ENCODE measurements around the gene MTG1. TPM values are rescaled to one million over a fixed set of nuclear protein-coding genes. Genes with fewer than 3 reads are reported as not detected.

The MTG1 gene
- total and polyA plus RNA-seq, 10 of the 15 experiments (the other 5 are each of a cell fraction or from before 2014, with no cell fraction given): 6.2 to 104 (median 62.5) TPM

DNA sequence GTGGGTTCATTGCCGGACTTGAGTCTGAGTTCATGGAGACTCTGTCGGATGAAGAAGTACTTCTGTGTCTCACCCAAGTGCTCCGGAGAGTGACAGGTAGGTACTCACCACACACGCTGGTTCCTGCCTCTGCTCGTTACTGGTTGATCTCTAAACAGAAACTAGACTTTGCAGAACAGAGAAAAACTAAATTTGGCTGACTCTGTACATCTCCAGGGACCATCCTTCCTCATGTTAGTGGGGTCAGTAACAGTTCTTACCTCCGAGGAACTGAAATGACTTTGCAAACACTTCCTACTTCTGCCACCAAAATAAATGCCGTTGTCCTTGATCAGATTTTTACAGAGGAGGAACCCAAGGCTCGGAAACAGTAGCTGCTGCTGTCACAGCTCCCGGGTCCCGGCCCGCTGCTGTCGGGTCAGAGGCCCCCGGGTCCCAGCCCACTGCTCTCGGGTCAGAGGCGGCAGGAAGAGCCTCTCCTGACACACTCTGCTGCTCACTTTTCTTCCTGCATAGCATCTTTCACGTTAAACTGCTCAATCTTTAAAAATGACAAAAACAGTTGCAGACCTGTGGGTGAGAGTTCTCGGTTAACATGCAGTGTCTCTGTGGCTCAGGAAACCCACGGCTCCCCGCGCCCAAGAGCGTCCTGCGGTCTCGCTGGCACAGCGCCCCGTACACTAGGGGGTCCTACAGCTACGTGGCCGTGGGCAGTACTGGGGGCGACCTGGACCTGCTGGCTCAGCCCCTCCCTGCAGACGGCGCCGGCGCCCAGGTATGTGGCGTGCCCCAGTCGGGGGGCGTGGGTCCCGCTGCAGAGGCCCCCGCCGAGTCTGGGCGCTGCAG is 4.8 kb upstream of the MTG1 start:
- Histone ChIP-seq H3K4me2 (ENCODE audit: control insufficient read depth, insufficient read depth) (peak overlapping the region; percentile 96), H3K79me2 (ENCODE audit: control insufficient read depth, insufficient read depth, low read length) (peaks cover 5% of the 10 kb centered on the region), H2AFZ (ENCODE audit: control insufficient read depth, low read depth, low read length) (peak overlapping the region; percentile 42), H3K27me3 (replicated peaks in 1 of 2; ENCODE audit: control insufficient read depth in 2 of 2, insufficient read depth in 2 of 2, low read length in 1 of 2) (no peaks in the 10 kb centered on the region), H4K20me1 (ENCODE audit: control insufficient read depth, insufficient read depth) (no peaks in the 10 kb centered on the region), H3K4me3 (peak overlapping the region; percentile 78), H3K36me3 (ENCODE audit: control insufficient read depth in 2 of 2, insufficient read depth in 2 of 2, low read length in 1 of 2) (no peaks in the 10 kb centered on the region), H3K27ac (ENCODE audit: control insufficient read depth, insufficient read depth) (peak overlapping the region; percentile 92), H3K9me3 (replicated peaks; ENCODE audit: control insufficient read depth, insufficient read depth, low read length) (no peaks in the 10 kb centered on the region), H3K9ac (ENCODE audit: control insufficient read depth, insufficient read depth, low read length) (peak overlapping the region; percentile 70), H3K4me1 (ENCODE audit: control insufficient read depth, insufficient read depth, low read length) (peaks cover 35% of the 10 kb centered on the region)
- WGBS (ENCODE audit: insufficient coverage, insufficient replicate concordance, low lambda C conversion rate, missing lambda C conversion rate): 1% methylated on average over 34 of the region's 39 CpGs
- intact Hi-C loops (cut with micrococcal nuclease; ENCODE audit: unreplicated experiment) (loop anchor here (1.0 to 2.0 kb wide), 3 partner anchors 11 to 18 kb away; partner anchors contain the start of gene ECHS1), in situ Hi-C loops (cut with MboI) (no loop called here)
- peak; percentile 99 for DNase-seq (ENCODE audit: low read depth, low spot score)
- ChIA-PET SMC1A (ENCODE audit: uncharacterized antibody, unreplicated experiment) (interaction anchor here (1.4 to 4.5 kb wide), 5 partner anchors 12 to 27 kb away, joined by 4 to 21 read pairs (median 11); no protein-coding TSS in a partner anchor), RAD21 (ENCODE audit: unreplicated experiment) (interaction anchor here (0.7 to 3.0 kb wide), 6 partner anchors 10 to 114 kb away, joined by 3 to 16 read pairs (median 9); partner anchors contain the start of genes ECHS1 and PAOX), CTCF (interaction anchor here (0.5 to 2.0 kb wide), 3 partner anchors 11 to 81 kb away, joined by 3 to 5 read pairs (median 4); no protein-coding TSS in a partner anchor), POLR2A (interaction anchor here (1.0 to 4.5 kb wide), 8 partner anchors 11 to 818 kb away, joined by 3 to 31 read pairs (median 4); partner anchors contain the start of genes ECHS1 and PAOX)
- FAIRE-seq: peak; percentile 100
- peak; percentile 85 for ATAC-seq
- TSS peak; percentile 48 for BruUV-seq (replicated peaks)
- TF ChIP-seq RFX5 (IDR thresholded peaks at IDR 0.05; ENCODE audit: low read depth, low read length) (no peak), MEF2B (IDR thresholded peaks at IDR 0.05; ENCODE audit: partially characterized antibody, poor library complexity, severe bottlenecking) (peak; percentile 99), NRF1 (conservative IDR thresholded peaks at IDR 0.05; ENCODE audit: low read depth, low read length) (no peak), YY1 (IDR thresholded peaks at IDR 0.05; ENCODE audit: low read depth, low read length) (no peak; the same call in 1 of the 2 replicates), BHLHE40 (IDR thresholded peaks at IDR 0.05; ENCODE audit: borderline replicate concordance in 1 of 2, low read depth in 2 of 2, low read length in 1 of 2) (peak; percentile 50 to 61; a peak in 3 of 4 replicates), HDAC2 (IDR thresholded peaks at IDR 0.05) (no peak), SPI1 (IDR thresholded peaks at IDR 0.05; ENCODE audit: borderline replicate concordance, insufficient read depth, low read depth, low read length) (peak; percentile 93), WRNIP1 (IDR thresholded peaks at IDR 0.05; ENCODE audit: borderline replicate concordance, low read depth, low read length) (no peak), BMI1 (IDR thresholded peaks at IDR 0.05; ENCODE audit: borderline replicate concordance) (no peak; the same call in 1 of the 2 replicates), EED (IDR thresholded peaks at IDR 0.05; ENCODE audit: low read depth) (peak; percentile 85), MTA3 (IDR thresholded peaks at IDR 0.05; ENCODE audit: borderline replicate concordance, low read length) (no peak), KLF5 (IDR thresholded peaks at IDR 0.05; ENCODE audit: partially characterized antibody) (no peak), HDGF (IDR thresholded peaks at IDR 0.05) (no peak), HDAC6 (IDR thresholded peaks at IDR 0.05; ENCODE audit: unreplicated experiment) (no peak), ETV6 (conservative IDR thresholded peaks at IDR 0.05 in 1 of 2, IDR thresholded peaks at IDR 0.05 in 1 of 2; ENCODE audit: borderline replicate concordance in 1 of 2, low read depth in 1 of 2) (peak in 1 of 2 experiments; percentile 90; a peak in 2 of 4 replicates), ASH2L (IDR thresholded peaks at IDR 0.05; ENCODE audit: borderline replicate concordance, low read depth) (no peak), SMAD1 (IDR thresholded peaks at IDR 0.05; ENCODE audit: low read depth, partially characterized antibody) (peak; percentile 43), SRF (IDR thresholded peaks at IDR 0.05; ENCODE audit: low read depth in 2 of 2, low read length in 2 of 2) (0 out of 4 replicates have a peak, but pooled peaks of 1 of the 2 experiments have one; percentile 41), STAT1 (conservative IDR thresholded peaks at IDR 0.05) (no peak), NBN (IDR thresholded peaks at IDR 0.05) (peak; percentile 95)
- TF ChIP-seq, protein P1, sequence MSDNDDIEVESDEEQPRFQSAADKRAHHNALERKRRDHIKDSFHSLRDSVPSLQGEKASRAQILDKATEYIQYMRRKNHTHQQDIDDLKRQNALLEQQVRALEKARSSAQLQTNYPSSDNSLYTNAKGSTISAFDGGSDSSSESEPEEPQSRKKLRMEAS (IDR thresholded peaks at IDR 0.05; ENCODE audit: low read depth, low read length): peak; percentile 56; the same call in 1 of the 2 replicates
- TF ChIP-seq, protein P2, sequence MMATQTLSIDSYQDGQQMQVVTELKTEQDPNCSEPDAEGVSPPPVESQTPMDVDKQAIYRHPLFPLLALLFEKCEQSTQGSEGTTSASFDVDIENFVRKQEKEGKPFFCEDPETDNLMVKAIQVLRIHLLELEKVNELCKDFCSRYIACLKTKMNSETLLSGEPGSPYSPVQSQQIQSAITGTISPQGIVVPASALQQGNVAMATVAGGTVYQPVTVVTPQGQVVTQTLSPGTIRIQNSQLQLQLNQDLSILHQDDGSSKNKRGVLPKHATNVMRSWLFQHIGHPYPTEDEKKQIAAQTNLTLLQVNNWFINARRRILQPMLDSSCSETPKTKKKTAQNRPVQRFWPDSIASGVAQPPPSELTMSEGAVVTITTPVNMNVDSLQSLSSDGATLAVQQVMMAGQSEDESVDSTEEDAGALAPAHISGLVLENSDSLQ (IDR thresholded peaks at IDR 0.05): peak; percentile 97
